NCI-H1048 (cell line): Measurements from ENCODE around the gene BMI1.

Experiments used
- DNase-seq: peaks from one replicate; lab custom pipeline; 2025; lab: John Stamatoyannopoulos, UW

The BMI1 gene

GRCh38 chr10:22368402-22368801, 47.5 kb downstream of the BMI1 start:
- DNase-seq: no peak

- no peak for DNase-seq
Observed at GRCh38 chr10:22368981-22369380, 48.1 kb downstream of the BMI1 start.

GRCh38 chr10:22369434-22370072, 48.7 kb downstream of the BMI1 start:
- DNase-seq: no peak

GRCh38 chr10:22370320-22370719, 49.4 kb downstream of the BMI1 start:
- no peak for DNase-seq

GRCh38 chr10:22372298-22372697, 51.4 kb downstream of the BMI1 start:
- no peak for DNase-seq

DNA sequence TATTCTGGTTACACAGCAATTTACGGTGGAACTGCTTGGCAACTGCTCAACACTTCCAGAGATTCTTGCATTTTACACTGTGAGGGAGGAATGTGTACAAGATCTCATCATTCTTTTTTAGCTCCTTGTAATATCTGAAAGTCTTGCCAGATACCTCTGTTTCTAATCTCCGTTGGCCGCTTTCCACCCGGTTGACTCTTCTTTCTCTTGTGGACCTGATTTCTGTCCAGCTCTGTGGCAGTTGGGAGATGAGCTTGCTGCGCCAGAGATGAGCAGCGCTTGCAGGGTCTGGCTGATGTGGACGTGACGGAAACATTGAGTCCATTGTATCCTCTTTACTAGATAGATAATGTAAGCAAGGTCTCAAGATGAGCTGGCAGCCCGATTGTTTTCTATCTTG, 52.0 kb downstream of the BMI1 start:
- DNase-seq: no peak

- DNase-seq: no peak
Observed at GRCh38 chr10:22374489-22375126, 53.7 kb downstream of the BMI1 start.

GRCh38 chr10:22379059-22379458, 58.2 kb downstream of the BMI1 start:
- no peak for DNase-seq
